Panc1 (cell line): ENCODE data around the gene FAM162A. TPM values are rescaled to one million over a fixed set of nuclear protein-coding genes. Genes with fewer than 3 reads are reported as not detected.

Source experiments
- ATAC-seq: fragments of 200-7000 bp; cut with Tn5 transposase; 2 replicates; pipeline ENCODE4 v1.9.1; 2020; ENCODE audit warnings: mild to moderate bottlenecking, moderate library complexity
- BruUV-seq: library from RNA; stranded (reverse); fragments of 400-500 nt; replicated peaks from 2 replicates; lab custom pipeline; 2021; lab: Mats Ljungman, UMichigan
- CTCF ChIA-PET: fragments of 300-600 bp; sonication (Branson Sonifier 250); formaldehyde crosslinking; loops from one replicate; lab custom pipeline; 2022; ENCODE audit warnings: antibody characterized with exemption; lab: Charles Lee
- POLR2A ChIA-PET: fragments of 300-600 bp; sonication (Branson Sonifier 250); formaldehyde crosslinking; loops from one replicate; lab custom pipeline; 2022; ENCODE audit warnings: antibody characterized with exemption; lab: Charles Lee
- DNase-seq: peaks from one replicate; pipeline ENCODE4 v3.0.0-alpha.2; 2010; ENCODE audit warnings: low read depth, low spot score
- H3K27ac ChIP-seq: 2 replicates; pipeline ENCODE4 v1.5.1; 2011; ENCODE audit warnings: mild to moderate bottlenecking, low read length, inconsistent platforms
- H3K27me3 ChIP-seq: fragments of 200-500 bp; sonication (Bioruptor generic); 2 replicates; pipeline ENCODE4 v1.6.0; 2014; ENCODE audit warnings: low read length, inconsistent platforms; ENCODE audit not compliant: control insufficient read depth, insufficient read depth
- H3K36me3 ChIP-seq: fragments of 200-500 bp; sonication (Bioruptor generic); 2 replicates; pipeline ENCODE4 v1.5.1; 2014; ENCODE audit warnings: inconsistent platforms, mild to moderate bottlenecking, low read length, moderate library complexity; ENCODE audit not compliant: control insufficient read depth, insufficient read depth
- H3K4me1 ChIP-seq: 2 replicates; pipeline ENCODE4 v1.5.1; 2011; ENCODE audit warnings: inconsistent platforms, mild to moderate bottlenecking, low read length, moderate library complexity; ENCODE audit not compliant: control insufficient read depth, insufficient read depth
- H3K4me3 ChIP-seq, 2 experiments: 2 replicates each; pipeline ENCODE4 v1.5.1; 2011 to 2012; ENCODE audit warnings: low read depth in 2 of 2, low read length in 2 of 2, mild to moderate bottlenecking in 2 of 2, inconsistent platforms in 1 of 2, moderate library complexity in 1 of 2
- H3K9me3 ChIP-seq: fragments of 200-500 bp; sonication (Bioruptor generic); 2 replicates; pipeline ENCODE4 v1.5.1; 2014; ENCODE audit warnings: low read depth, mild to moderate bottlenecking, inconsistent platforms, low read length, moderate library complexity; ENCODE audit not compliant: control insufficient read depth, insufficient read depth
- CTCF ChIP-seq: fragments of 450-650 bp; IDR thresholded peaks from 2 replicates; pipeline ENCODE4 v1.5.1; 2017; ENCODE audit warnings: mild to moderate bottlenecking
- POLR2AphosphoS5 ChIP-seq: IDR thresholded peaks from 2 replicates; pipeline ENCODE4 v1.6.1; 2012; ENCODE audit warnings: mild to moderate bottlenecking, low read depth, low read length, moderate library complexity
- REST ChIP-seq, 2 experiments: IDR thresholded peaks; 2 replicates each; pipeline ENCODE4 v1.6.1; 2011 to 2012; ENCODE audit warnings: low read depth in 2 of 2, control low read depth in 1 of 2, low read length in 1 of 2, mild to moderate bottlenecking in 1 of 2, moderate library complexity in 1 of 2; ENCODE audit not compliant: insufficient read depth in 1 of 2
- SIN3A ChIP-seq: IDR thresholded peaks from 2 replicates; pipeline ENCODE4 v1.6.1; 2012; ENCODE audit warnings: low read depth, mild to moderate bottlenecking, low read length, moderate library complexity, borderline replicate concordance; ENCODE audit not compliant: insufficient read depth
- TCF7L2 ChIP-seq: IDR thresholded peaks from 2 replicates; pipeline ENCODE4 v1.6.1; 2011; ENCODE audit warnings: mild to moderate bottlenecking, low read depth, low read length, inconsistent platforms
- in situ Hi-C: cut with HindIII; loops from 2 replicates; pipeline ENCODE4 v1.10.0; 2016; ENCODE audit warnings: low sequenced_read_pairs, low pct_unique_long_range_greater_than_20kb
- intact Hi-C: fragments of 100-400 bp; cut with micrococcal nuclease; formaldehyde crosslinking; loops from one replicate; pipeline ENCODE4 v1.10.0; 2022; ENCODE audit not compliant: unreplicated experiment
- total RNA-seq: library from RNA; stranded (reverse); gene quantifications from one replicate; pipeline ENCODE4 v1.2.1, GENCODE V29; 2021; ENCODE audit not compliant: unreplicated experiment

Gene FAM162A
- total RNA-seq, 1 experiment from 2014 or later = 59.6 TPM

GRCh38 chr3:122456074-122456473, 72.1 kb downstream of the FAM162A start:
- no peak overlapping the region for H3K27ac ChIP-seq
- in situ Hi-C loops = no loop called here
- DNase-seq (no peak), ATAC-seq (no peak)
- H3K27me3 ChIP-seq = no peaks in the 10 kb centered on the region
- intact Hi-C loops = no loop called here
- H3K36me3 ChIP-seq = peaks cover 53% of the 10 kb centered on the region
- no TSS peak for BruUV-seq
- TF ChIP-seq TCF7L2 = no peak
- no peak for TF ChIP-seq POLR2AphosphoS5
- no peak for TF ChIP-seq REST (IDR thresholded peaks at IDR 0.05; ENCODE audit: insufficient read depth in 1 of 2, low read depth in 2 of 2, low read length in 1 of 2)
- no peak for TF ChIP-seq CTCF
- TF ChIP-seq SIN3A = no peak
- no peaks in the 10 kb centered on the region for H3K4me1 ChIP-seq
- POLR2A ChIA-PET = no interaction called here
- CTCF ChIA-PET = no interaction called here
- H3K9me3 ChIP-seq = no peaks in the 10 kb centered on the region
- no peak overlapping the region for H3K4me3 ChIP-seq

GRCh38 chr3:122457706-122458105, 73.7 kb downstream of the FAM162A start:
- Histone ChIP-seq H3K36me3 (peaks cover 53% of the 10 kb centered on the region), H3K9me3 (no peaks in the 10 kb centered on the region), H3K4me1 (no peaks in the 10 kb centered on the region), H3K27ac (no peak overlapping the region), H3K27me3 (no peaks in the 10 kb centered on the region), H3K4me3 (no peak overlapping the region)
- no peak for ATAC-seq
- intact Hi-C loops (loop anchor here (2.0 kb wide), 1 partner anchor 221 kb away; no protein-coding TSS in a partner anchor), in situ Hi-C loops (no loop called here)
- DNase-seq = no peak
- TF ChIP-seq REST (IDR thresholded peaks at IDR 0.05; ENCODE audit: insufficient read depth in 1 of 2, low read depth in 2 of 2, low read length in 1 of 2) = no peak
- CTCF ChIA-PET = interaction anchor here (0.7 kb wide), 1 partner anchor 347 kb away, joined by 4 read pairs; no protein-coding TSS in a partner anchor
- no TSS peak for BruUV-seq
- POLR2A ChIA-PET = no interaction called here
